Sigmoid colon (tissue), 3 donors: ENCODE results near the gene ITPA.

Source experiments
- POLR2A ChIP-seq, 2 donors: fragments of 450-650 bp; IDR thresholded peaks; one replicate each; pipeline ENCODE4 v1.6.1; 2016; ENCODE audit warnings: antibody characterized with exemption in 2 of 2, mild to moderate bottlenecking in 2 of 2, moderate library complexity in 2 of 2
- TF ChIP-seq, protein P1 (sequence below), 4 experiments: fragments of 450-650 bp in 3 of 4; fragments of 200-600 bp in 1 of 4; IDR thresholded peaks; one replicate each; pipeline ENCODE4 v1.5.1; 2016 to 2019; ENCODE audit warnings: antibody characterized with exemption in 4 of 4, mild to moderate bottlenecking in 3 of 4, moderate library complexity in 2 of 4

DNA sequence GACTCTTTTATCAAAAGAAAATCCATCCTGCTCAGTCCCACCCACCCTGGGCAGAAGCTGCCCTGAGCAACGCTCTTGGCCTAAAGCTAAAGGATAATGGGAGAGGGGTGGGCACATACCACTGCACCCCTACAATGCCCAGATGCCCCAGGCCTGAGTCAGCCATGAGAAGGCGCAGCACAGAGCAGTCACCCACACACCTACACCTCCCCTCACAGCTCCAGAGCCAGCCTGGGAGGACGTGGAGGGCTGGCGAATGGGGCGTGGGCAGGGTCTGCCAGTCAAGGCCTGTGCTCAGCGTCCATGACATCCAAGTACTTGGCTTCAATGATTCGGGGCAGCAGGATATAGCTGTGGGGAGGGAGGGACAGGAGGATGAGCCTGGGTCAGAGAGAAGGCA lies 18.2 kb downstream of the ITPA start:
- TF ChIP-seq, protein P1, sequence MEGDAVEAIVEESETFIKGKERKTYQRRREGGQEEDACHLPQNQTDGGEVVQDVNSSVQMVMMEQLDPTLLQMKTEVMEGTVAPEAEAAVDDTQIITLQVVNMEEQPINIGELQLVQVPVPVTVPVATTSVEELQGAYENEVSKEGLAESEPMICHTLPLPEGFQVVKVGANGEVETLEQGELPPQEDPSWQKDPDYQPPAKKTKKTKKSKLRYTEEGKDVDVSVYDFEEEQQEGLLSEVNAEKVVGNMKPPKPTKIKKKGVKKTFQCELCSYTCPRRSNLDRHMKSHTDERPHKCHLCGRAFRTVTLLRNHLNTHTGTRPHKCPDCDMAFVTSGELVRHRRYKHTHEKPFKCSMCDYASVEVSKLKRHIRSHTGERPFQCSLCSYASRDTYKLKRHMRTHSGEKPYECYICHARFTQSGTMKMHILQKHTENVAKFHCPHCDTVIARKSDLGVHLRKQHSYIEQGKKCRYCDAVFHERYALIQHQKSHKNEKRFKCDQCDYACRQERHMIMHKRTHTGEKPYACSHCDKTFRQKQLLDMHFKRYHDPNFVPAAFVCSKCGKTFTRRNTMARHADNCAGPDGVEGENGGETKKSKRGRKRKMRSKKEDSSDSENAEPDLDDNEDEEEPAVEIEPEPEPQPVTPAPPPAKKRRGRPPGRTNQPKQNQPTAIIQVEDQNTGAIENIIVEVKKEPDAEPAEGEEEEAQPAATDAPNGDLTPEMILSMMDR (IDR thresholded peaks at IDR 0.05): no peak
- no peak for TF ChIP-seq POLR2A (IDR thresholded peaks at IDR 0.05)
